Stimulated activated CD4-positive, alpha-beta T cell treated with anti-CD3 and anti-CD28 coated beads, TNF-alpha, amount 100 ng/mL, for 48 hours (primary cell): ENCODE results near the gene POLR3A.

Source experiments
- DNase-seq, 3 donors: peaks; one replicate each; pipeline ENCODE4 v3.0.0-alpha.2; 2020; ENCODE audit warnings: low read depth in 3 of 3

POLR3A gene

DNA sequence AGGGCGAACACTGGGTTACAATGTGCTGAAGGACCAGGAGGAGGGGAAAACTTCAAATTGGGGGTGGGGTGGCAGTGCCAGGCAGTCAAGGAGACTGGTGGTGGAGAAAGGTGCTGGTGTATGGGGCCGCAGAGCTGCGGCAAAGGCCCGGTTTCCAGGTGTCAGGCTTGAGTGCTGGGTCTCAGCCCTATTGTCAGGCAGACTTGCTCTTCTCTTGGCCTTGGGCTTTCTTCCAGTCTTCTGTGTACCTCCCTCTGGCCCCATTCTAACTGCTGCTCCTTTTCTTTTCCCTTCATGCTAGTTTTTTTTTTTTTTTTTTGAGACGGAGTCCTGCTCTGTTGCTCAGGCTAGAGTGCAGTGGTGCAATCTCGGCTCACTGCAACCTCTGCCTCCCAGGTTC, 51.0 kb downstream of the POLR3A start:
- DNase-seq = no peak

- no peak for DNase-seq
Measured at GRCh38 chr10:77977934-77978333, 51.4 kb downstream of the POLR3A start.

DNA sequence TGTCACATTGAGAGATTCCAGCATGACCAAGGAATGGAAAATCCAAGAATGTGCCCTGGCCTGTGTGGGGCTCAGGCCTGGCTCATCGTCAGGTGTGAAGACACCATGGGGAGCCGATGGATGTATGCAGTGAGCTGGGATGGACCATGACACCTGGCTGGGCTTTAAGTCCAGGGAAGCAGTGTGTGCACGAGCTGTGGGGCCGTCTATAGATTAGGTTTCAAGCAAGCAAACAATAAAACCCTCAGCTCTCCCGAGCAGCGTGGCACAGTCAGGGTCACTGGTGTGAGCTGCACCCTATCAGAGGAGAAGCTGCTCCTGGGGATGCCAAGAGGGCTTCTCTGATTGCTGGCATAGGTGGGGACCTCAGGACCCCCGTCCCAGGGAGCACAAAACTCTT, 52.3 kb downstream of the POLR3A start:
- no peak for DNase-seq

GRCh38 chr10:77975086-77975666, 54.1 kb downstream of the POLR3A start:
- no peak for DNase-seq

DNA sequence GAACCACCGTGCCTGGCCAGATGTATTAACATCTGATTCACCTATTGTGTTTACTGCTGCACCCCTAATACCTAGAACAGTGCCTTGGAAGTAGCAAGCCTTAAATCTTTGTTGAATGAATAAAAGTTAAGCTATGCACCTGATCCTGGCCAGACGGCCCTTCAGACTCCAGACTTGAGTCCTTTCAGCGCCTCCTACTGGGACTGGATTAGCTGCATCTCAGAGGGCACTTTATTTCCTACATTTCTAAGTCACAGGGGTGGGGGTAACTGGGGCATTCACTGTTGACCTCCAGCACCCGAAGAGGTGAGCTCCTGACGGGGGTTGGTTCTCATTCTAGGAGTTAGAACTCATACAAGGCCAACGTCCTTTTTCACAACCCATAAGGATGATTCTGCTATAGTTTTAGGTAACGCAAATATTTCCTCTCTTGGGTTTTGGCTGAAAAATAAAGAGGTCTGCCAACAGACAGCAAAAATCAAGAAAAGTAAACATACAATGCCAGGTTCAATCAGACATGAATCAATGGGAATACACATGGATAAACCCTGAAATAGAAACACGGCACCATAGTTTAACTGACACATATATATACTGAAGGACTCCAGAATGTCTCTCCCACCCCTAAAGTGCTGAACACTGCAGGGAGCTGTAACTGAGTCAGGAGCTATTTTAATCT, 54.8 kb downstream of the POLR3A start:
- no peak for DNase-seq

DNA sequence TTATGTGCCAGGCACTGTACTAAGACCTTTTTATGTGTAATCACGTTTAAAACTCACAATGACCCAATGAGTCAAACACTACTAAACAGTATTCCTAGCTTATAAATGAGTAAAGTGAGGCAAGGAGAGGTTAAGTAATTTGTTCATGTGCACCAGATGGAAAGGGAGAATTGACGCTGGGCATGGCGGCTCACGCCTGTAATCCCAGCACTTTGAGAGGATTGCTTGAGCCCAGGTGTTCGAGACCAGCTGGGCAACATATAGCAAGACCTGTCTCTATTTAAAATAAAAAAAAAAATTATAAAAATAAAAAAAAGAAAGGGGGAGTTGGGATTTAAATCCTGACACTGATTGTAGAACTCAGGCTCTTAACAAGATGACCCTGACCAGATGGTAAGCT, 56.0 kb downstream of the POLR3A start:
- DNase-seq = no peak

- DNase-seq = no peak
Measured at GRCh38 chr10:77972148-77972547, 57.2 kb downstream of the POLR3A start.

DNA sequence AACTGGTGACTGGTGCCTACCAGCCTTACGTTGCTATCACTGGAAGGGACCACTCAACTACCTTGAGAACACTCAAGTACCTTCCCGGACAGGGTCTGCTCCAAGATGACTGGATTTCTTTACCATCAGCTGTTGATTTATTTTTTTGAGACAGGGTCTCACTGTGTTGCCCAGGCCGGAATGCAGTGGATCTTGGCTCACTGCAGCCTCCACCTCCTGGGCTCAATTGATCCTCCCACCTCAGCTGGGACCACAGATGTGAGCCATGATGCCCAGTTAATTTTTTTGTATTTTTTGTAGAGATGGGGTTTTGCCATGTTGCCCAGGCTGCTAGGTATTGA, 57.5 kb downstream of the POLR3A start:
- DNase-seq = no peak

- DNase-seq = no peak
Measured at GRCh38 chr10:77970869-77971803, 58.2 kb downstream of the POLR3A start.

DNA sequence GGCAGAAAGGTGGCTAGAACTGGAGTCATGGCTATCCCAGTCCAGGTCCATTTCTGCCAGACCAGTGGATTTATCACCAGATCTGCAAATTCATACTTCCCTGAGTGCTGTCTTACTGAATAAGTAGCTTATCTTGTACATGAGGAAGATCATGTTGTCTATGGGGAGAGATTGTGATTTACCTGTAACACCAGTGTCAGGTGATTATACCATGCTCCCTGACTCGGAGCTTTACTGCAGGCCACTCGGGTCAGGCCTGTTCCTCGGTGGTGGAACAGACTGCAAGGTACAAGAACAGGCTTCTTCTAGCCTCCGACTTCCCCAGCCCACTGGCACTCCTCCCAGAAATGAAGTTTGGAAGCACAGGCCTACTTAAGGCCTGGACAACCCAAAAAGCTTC, 60.2 kb downstream of the POLR3A start:
- DNase-seq = no peak

- DNase-seq = no peak
Measured at GRCh38 chr10:77967611-77968022, 61.7 kb downstream of the POLR3A start.

DNA sequence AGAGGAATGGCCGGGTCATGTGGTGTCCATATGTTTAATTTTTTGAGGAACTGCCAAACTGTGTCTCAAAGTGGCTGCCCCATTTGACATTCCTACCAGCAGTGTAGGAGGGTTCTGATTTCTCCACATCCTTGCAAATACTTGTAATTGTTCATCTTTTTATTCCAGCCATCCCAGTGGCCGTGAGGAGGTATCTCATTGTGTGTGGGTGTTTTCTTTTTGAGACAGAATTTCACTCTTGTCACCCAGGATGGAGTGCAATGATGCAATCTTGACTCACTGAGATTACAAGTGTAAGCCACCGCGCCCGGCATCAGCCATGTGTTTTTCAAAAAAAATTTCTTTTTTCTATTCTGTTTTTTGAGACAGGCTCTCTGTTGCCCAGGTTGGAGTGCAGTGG, 64.0 kb downstream of the POLR3A start:
- peak in 2 of 3 donors; percentile 9 for DNase-seq

GRCh38 chr10:77964811-77965210, 64.5 kb downstream of the POLR3A start:
- no peak for DNase-seq

DNA sequence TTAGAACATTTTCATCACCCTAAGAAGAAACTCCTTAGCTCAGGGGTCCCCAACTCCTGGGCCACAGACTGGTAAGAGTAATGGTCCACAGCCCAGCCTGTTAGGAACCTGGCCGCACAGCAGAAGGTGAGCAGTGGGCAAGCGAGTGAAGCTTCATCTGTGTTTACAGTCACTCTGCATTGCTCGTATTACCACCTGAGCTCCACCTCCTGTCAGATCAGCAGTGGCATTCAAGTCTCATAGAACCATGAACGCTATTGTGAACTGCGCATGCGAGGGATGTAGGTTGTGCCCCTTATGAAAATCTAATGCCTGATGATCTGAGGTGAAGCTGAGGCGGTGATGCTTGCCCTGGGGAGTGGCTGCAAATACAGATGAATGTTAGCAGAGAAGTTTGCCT, 65.4 kb downstream of the POLR3A start:
- DNase-seq = no peak

DNA sequence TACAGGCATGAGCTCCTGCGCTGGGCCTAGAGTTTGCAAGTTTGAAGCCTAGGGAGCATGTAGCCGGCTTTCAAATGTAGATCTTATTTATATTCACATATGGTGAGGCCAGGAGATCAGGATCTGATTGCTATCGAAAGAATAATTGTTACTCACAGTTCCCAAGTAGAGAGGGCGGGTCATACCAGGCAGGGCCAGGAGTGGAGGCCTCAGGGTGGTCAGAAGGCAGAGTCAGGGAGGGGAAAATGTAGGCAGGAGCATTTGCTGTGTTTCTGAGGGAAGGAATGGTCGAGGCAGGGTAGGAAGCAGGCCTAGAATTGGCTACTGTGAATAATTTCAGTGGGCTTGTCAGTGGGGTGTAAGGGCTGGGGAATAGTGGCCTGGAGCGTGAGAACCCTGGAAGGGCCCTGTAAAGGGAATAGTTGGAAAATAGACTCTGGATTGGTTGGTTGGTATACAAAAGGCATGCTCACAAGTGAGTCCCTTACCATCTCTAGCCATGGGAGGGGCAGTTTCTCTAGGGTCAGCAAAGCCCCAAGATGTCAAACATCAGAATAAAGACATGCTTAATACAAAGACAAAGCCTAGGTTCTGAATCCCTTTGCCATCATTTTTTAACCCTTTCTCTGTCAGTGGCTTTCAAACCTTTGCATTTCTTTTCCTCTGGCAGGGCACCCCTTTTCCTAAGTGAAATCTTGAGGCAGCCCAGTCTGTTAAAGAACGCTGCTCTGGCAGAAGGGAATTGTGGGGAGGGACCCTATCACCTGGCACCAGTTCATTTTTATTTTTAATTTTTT, 66.8 kb downstream of the POLR3A start:
- no peak for DNase-seq

DNA sequence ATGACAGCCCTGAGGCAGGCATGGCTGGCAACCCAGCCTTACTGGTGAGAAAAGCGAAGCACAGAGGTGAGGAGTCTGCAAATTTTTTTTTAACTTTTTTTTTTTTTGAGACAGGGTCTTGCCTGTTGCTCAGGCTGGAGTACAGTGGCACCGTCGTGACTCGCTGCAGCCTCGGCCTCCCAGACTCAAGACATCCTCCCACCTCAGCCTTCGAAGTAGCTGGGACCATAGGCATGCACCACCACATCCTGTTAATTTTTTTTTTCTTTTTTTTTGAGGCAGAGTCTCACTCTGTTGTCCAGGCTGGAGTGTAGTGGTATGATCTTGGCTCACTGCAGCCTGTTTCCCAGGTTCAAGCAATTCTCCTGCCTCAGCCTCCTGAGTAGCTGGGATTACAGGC, 67.6 kb downstream of the POLR3A start:
- DNase-seq = no peak

- DNase-seq = no peak
Measured at GRCh38 chr10:77960829-77961329, 68.4 kb downstream of the POLR3A start.

- DNase-seq = no peak
Measured at GRCh38 chr10:77959887-77960455, 69.3 kb downstream of the POLR3A start.

DNA sequence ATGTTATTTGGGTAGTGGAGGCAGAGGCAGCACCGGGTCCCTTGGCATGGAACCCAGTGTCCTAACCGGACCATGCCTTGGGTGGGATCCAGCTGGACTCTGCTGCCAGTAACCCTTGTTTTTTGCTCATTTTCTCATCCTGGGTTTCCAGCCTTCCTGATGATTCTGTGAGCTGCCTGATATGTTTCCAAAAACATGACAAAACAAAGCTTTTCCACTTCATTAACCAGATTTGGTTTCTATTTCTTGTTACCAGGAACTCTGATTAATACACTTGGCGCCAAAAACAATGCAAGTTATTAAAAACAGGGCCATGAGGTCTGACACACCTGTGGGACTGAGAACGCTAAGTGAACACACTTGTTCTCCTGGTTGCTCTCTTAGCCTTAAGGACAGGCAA, 69.9 kb downstream of the POLR3A start:
- DNase-seq = no peak

DNA sequence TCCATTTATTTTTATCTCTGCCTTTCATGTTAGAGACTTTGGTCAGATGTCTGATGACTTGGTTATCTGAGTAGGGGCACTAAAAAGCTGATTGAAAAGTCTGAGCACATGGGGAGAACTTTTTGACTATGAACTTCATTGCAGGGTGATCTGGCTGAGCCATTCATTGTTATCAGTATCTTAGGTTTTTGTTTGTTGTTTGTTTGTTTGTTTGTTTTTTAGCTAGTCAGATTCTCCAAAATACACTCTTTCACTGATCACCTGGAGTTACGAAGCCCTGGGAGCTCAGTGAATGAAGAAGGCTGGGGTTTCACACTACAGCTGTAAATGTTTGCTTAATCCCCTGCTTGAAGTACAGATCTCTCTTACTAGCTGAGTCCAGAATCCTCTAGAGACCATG, 74.2 kb downstream of the POLR3A start:
- no peak for DNase-seq

- no peak for DNase-seq
Measured at GRCh38 chr10:77949167-77949566, 80.1 kb downstream of the POLR3A start.

- no peak for DNase-seq
Measured at GRCh38 chr10:77946084-77946483, 83.2 kb downstream of the POLR3A start.
